ENCODE results near the gene C8A. TPM values are rescaled to one million over a fixed set of nuclear protein-coding genes. Genes with fewer than 3 reads are reported as not detected.

Gene C8A
- total RNA-seq, 1 experiment from 2014 or later = 0.13 TPM

- TF ChIP-seq JAZF1 (CRISPR knock-in tag; IDR thresholded peaks at IDR 0.05) = no peak
- TF ChIP-seq NR1H2 (CRISPR knock-in tag; IDR thresholded peaks at IDR 0.05) = no peak
- TF ChIP-seq, protein P1, sequence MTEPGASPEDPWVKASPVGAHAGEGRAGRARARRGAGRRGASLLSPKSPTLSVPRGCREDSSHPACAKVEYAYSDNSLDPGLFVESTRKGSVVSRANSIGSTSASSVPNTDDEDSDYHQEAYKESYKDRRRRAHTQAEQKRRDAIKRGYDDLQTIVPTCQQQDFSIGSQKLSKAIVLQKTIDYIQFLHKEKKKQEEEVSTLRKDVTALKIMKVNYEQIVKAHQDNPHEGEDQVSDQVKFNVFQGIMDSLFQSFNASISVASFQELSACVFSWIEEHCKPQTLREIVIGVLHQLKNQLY (CRISPR knock-in tag; IDR thresholded peaks at IDR 0.05) = no peak
- TF ChIP-seq ZMAT4 (CRISPR knock-in tag; IDR thresholded peaks at IDR 0.05) = no peak
- TF ChIP-seq SOX15 (CRISPR knock-in tag; IDR thresholded peaks at IDR 0.05) = no peak
Measured at GRCh38 chr1:56833088-56833487, 21.5 kb upstream of the C8A start (continued).

GRCh38 chr1:56834137-56834900 is 20.3 kb upstream of the C8A start:
- H3K9me3 Mint-ChIP-seq = no peaks in the 10 kb centered on the region
- H3K36me3 Mint-ChIP-seq = no peaks in the 10 kb centered on the region
- no peak overlapping the region for H3K27ac Mint-ChIP-seq
- DNase-seq (ENCODE audit: low spot score) = no peak
- POLR2A ChIA-PET = no interaction called here
- TF ChIP-seq, protein P2, sequence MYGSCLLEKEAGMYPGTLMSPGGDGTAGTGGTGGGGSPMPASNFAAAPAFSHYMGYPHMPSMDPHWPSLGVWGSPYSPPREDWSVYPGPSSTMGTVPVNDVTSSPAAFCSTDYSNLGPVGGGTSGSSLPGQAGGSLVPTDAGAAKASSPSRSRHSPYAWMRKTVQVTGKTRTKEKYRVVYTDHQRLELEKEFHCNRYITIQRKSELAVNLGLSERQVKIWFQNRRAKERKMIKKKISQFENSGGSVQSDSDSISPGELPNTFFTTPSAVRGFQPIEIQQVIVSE (CRISPR knock-in tag; IDR thresholded peaks at IDR 0.05; ENCODE audit: borderline replicate concordance) = no peak
- no peak for TF ChIP-seq JAZF1 (CRISPR knock-in tag; IDR thresholded peaks at IDR 0.05)
- no peak for TF ChIP-seq FOXP1 (CRISPR knock-in tag; IDR thresholded peaks at IDR 0.05; ENCODE audit: borderline replicate concordance)
- TF ChIP-seq HMGA2 (CRISPR knock-in tag; IDR thresholded peaks at IDR 0.05) = no peak
- TF ChIP-seq ZNF423 (CRISPR knock-in tag; IDR thresholded peaks at IDR 0.05) = no peak
- TF ChIP-seq MXD4 (CRISPR knock-in tag; IDR thresholded peaks at IDR 0.05; ENCODE audit: borderline replicate concordance) = no peak
- no peak for TF ChIP-seq NR2C2 (CRISPR knock-in tag; IDR thresholded peaks at IDR 0.05)
- TF ChIP-seq NFATC4 (CRISPR knock-in tag; IDR thresholded peaks at IDR 0.05) = no peak
- TF ChIP-seq ZNF416 (CRISPR knock-in tag; IDR thresholded peaks at IDR 0.05) = no peak
- TF ChIP-seq NFYB (CRISPR knock-in tag; conservative IDR thresholded peaks at IDR 0.05; ENCODE audit: low read depth) = no peak
- TF ChIP-seq FOXP4 (CRISPR knock-in tag; IDR thresholded peaks at IDR 0.05) = no peak
- ATAC-seq = no peak
- H3K4me1 Mint-ChIP-seq = peaks cover 6% of the 10 kb centered on the region; the same call in 1 of the 2 replicates
- H3K27me3 Mint-ChIP-seq (ENCODE audit: low read depth) = no peaks in the 10 kb centered on the region; the same call in 1 of the 2 replicates
- CTCF ChIA-PET = interaction anchor here (0.7 to 2.7 kb wide), 2 partner anchors 134 to 1913 kb away, joined by 3 to 9 read pairs; no protein-coding TSS in a partner anchor
- H3K4me3 Mint-ChIP-seq = no peak overlapping the region

DNA sequence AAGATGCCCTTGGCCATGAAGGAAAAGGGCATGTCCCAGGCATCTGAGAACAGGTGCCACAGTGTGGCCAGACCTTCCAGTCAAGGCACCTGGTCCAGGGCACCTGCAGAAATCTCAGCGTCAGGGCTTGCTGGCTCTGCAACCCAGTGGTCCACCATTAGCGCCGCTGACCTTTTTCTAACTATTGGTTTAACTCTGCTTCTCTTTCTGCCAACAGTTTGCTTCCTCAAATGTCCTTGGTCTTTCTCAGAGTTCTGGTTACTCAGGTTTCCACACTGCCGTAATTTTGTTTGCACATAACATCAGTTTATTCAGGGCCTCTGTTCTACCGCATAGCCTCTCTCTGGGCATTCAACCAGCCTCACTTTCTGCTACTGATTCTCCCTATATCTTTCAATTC is 18.9 kb upstream of the C8A start:
- no peak for DNase-seq (ENCODE audit: low spot score)
- TF ChIP-seq ZNF671 (CRISPR knock-in tag; IDR thresholded peaks at IDR 0.05) (no peak), NR3C1 (CRISPR knock-in tag; conservative IDR thresholded peaks at IDR 0.05; ENCODE audit: low read depth) (no peak), ZNF317 (CRISPR knock-in tag; IDR thresholded peaks at IDR 0.05; ENCODE audit: borderline replicate concordance, low read depth) (no peak), FOXP4 (CRISPR knock-in tag; IDR thresholded peaks at IDR 0.05) (no peak), ATF1 (CRISPR knock-in tag; IDR thresholded peaks at IDR 0.05) (no peak), JAZF1 (CRISPR knock-in tag; IDR thresholded peaks at IDR 0.05) (no peak)
- TF ChIP-seq, protein P3, sequence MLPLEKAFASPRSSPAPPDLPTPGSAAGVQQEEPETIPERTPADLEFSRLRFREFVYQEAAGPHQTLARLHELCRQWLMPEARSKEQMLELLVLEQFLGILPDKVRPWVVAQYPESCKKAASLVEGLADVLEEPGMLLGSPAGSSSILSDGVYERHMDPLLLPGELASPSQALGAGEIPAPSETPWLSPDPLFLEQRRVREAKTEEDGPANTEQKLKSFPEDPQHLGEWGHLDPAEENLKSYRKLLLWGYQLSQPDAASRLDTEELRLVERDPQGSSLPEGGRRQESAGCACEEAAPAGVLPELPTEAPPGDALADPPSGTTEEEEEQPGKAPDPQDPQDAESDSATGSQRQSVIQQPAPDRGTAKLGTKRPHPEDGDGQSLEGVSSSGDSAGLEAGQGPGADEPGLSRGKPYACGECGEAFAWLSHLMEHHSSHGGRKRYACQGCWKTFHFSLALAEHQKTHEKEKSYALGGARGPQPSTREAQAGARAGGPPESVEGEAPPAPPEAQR (CRISPR knock-in tag; IDR thresholded peaks at IDR 0.05) = no peak
- TF ChIP-seq, protein P4, sequence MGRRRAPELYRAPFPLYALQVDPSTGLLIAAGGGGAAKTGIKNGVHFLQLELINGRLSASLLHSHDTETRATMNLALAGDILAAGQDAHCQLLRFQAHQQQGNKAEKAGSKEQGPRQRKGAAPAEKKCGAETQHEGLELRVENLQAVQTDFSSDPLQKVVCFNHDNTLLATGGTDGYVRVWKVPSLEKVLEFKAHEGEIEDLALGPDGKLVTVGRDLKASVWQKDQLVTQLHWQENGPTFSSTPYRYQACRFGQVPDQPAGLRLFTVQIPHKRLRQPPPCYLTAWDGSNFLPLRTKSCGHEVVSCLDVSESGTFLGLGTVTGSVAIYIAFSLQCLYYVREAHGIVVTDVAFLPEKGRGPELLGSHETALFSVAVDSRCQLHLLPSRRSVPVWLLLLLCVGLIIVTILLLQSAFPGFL (CRISPR knock-in tag; IDR thresholded peaks at IDR 0.05; ENCODE audit: borderline replicate concordance) = no peak
- TF ChIP-seq, protein P5, sequence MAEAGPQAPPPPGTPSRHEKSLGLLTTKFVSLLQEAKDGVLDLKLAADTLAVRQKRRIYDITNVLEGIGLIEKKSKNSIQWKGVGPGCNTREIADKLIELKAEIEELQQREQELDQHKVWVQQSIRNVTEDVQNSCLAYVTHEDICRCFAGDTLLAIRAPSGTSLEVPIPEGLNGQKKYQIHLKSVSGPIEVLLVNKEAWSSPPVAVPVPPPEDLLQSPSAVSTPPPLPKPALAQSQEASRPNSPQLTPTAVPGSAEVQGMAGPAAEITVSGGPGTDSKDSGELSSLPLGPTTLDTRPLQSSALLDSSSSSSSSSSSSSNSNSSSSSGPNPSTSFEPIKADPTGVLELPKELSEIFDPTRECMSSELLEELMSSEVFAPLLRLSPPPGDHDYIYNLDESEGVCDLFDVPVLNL (CRISPR knock-in tag; IDR thresholded peaks at IDR 0.05; ENCODE audit: borderline replicate concordance, low read depth) = no peak

More for the DNA sequence above, 18.9 kb upstream of the C8A start:
- Mint-ChIP-seq H3K4me1 (peaks cover 6% of the 10 kb centered on the region; the same call in 1 of the 2 replicates), H3K9me3 (no peaks in the 10 kb centered on the region), H3K36me3 (no peaks in the 10 kb centered on the region), H3K27me3 (ENCODE audit: low read depth) (no peaks in the 10 kb centered on the region; the same call in 1 of the 2 replicates), H3K4me3 (no peak overlapping the region), H3K27ac (no peak overlapping the region)
- no peak for ATAC-seq
- ChIA-PET POLR2A (no interaction called here), CTCF (interaction anchor here (2.7 kb wide), 1 partner anchor 133 kb away, joined by 9 read pairs; no protein-coding TSS in a partner anchor)
